ENCODE measurements around the gene VAV1.

DNA sequence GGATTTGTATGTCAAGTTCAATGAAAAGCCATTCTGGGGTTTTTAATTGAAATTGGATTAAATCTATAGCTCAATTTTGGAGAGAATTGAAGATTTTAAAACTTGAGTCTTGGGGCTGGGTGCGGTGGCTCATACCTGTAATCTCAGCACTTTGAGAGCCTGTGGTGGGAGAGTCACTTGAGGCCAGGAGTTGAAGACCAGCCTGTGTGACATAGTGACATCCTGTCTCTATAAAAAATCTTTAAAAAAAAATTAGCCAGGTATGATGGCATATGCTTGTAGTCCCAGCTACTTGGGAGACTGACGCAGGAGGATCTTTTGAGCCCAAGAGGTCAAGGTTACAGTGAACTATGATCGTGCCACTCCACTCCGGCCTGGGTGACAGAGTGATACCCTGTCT is 41.2 kb downstream of the VAV1 start:
- TF ChIP-seq NR1H2 (CRISPR knock-in tag; IDR thresholded peaks at IDR 0.05) (no peak), TAL1 (IDR thresholded peaks at IDR 0.05) (no peak), ZNF121 (CRISPR knock-in tag; conservative IDR thresholded peaks at IDR 0.05) (no peak), POLR2AphosphoS2 (IDR thresholded peaks at IDR 0.05; ENCODE audit: low read length) (no peak), PTBP1 (IDR thresholded peaks at IDR 0.05; ENCODE audit: low read depth, low read length) (no peak), NFYB (IDR thresholded peaks at IDR 0.05; ENCODE audit: extremely low read depth, insufficient read length) (no peak), ZNF174 (CRISPR knock-in tag; IDR thresholded peaks at IDR 0.05) (no peak)
- TF ChIP-seq, protein P1, sequence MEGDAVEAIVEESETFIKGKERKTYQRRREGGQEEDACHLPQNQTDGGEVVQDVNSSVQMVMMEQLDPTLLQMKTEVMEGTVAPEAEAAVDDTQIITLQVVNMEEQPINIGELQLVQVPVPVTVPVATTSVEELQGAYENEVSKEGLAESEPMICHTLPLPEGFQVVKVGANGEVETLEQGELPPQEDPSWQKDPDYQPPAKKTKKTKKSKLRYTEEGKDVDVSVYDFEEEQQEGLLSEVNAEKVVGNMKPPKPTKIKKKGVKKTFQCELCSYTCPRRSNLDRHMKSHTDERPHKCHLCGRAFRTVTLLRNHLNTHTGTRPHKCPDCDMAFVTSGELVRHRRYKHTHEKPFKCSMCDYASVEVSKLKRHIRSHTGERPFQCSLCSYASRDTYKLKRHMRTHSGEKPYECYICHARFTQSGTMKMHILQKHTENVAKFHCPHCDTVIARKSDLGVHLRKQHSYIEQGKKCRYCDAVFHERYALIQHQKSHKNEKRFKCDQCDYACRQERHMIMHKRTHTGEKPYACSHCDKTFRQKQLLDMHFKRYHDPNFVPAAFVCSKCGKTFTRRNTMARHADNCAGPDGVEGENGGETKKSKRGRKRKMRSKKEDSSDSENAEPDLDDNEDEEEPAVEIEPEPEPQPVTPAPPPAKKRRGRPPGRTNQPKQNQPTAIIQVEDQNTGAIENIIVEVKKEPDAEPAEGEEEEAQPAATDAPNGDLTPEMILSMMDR (IDR thresholded peaks at IDR 0.05 in 2 of 3, conservative IDR thresholded peaks at IDR 0.05 in 1 of 3; ENCODE audit: insufficient read depth in 2 of 3, low read depth in 1 of 3, low read length in 3 of 3), result no peak
- TF ChIP-seq, protein P2, sequence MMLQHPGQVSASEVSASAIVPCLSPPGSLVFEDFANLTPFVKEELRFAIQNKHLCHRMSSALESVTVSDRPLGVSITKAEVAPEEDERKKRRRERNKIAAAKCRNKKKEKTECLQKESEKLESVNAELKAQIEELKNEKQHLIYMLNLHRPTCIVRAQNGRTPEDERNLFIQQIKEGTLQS (IDR thresholded peaks at IDR 0.05), result no peak
- TF ChIP-seq, protein P2 (CRISPR knock-in tag; conservative IDR thresholded peaks at IDR 0.05), result no peak

Data from K562 (cell line).